ACC112 (cell line): ENCODE results near the gene SHTN1.

Experiments used
- H2AFZ ChIP-seq: fragments of 200-600 bp; sonication (generic); one replicate; pipeline ENCODE4 v1.6.0; 2017; ENCODE audit warnings: antibody characterized with exemption, low read length; ENCODE audit not compliant: unreplicated experiment
- H3K27ac ChIP-seq: fragments of 200-600 bp; sonication (generic); 2 replicates; pipeline ENCODE4 v1.5.1; 2014; ENCODE audit warnings: low read depth, mild to moderate bottlenecking, antibody characterized with exemption, low read length, moderate library complexity
- H3K27me3 ChIP-seq: fragments of 200-600 bp; sonication (generic); 2 replicates; pipeline ENCODE4 v1.6.1; 2014; ENCODE audit warnings: mild to moderate bottlenecking, antibody characterized with exemption, low read length, moderate library complexity, mixed read lengths; ENCODE audit not compliant: insufficient read depth
- H3K36me3 ChIP-seq: fragments of 200-600 bp; sonication (generic); 2 replicates; pipeline ENCODE4 v1.6.1; 2016; ENCODE audit warnings: mild to moderate bottlenecking, antibody characterized with exemption, low read length, moderate library complexity, mixed read lengths; ENCODE audit not compliant: insufficient read depth
- H3K4me1 ChIP-seq: fragments of 200-600 bp; sonication (generic); one replicate; pipeline ENCODE4 v1.6.1; 2016; ENCODE audit warnings: low read length, mixed read lengths; ENCODE audit not compliant: insufficient read depth, unreplicated experiment, control insufficient read depth
- H3K4me3 ChIP-seq: fragments of 200-600 bp; sonication (generic); 2 replicates; pipeline ENCODE4 v1.5.1; 2014; ENCODE audit warnings: mild to moderate bottlenecking, low read depth, low read length
- H3K79me2 ChIP-seq: fragments of 200-600 bp; sonication (generic); one replicate; pipeline ENCODE4 v1.6.0; 2016; ENCODE audit warnings: low read length; ENCODE audit not compliant: control insufficient read depth, unreplicated experiment, insufficient read depth

Gene SHTN1

DNA sequence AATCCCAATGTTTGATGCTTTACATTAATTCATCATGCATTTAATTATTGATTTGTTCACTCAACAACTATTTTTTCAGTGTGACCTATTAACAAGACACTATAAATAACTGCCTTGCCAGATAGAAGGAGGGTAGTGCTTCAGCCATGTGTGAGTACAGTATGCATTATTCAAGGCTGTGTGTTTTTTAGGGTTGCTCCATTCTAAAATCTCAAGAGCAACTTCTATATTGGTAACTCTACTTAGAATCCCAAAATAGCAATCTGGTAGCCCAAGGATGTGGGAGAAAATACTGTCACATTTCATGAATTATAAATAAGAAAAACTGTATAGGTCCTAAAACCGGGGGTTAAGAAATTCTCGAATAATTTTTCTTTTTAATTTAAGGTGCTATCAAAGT is 85.8 kb downstream of the SHTN1 start:
- no peak overlapping the region for H3K4me3 ChIP-seq
- no peak overlapping the region for H3K27ac ChIP-seq
- no peaks in the 10 kb centered on the region for H3K27me3 ChIP-seq
- H2AFZ ChIP-seq = no peak overlapping the region
- no peaks in the 10 kb centered on the region for H3K79me2 ChIP-seq
- no peaks in the 10 kb centered on the region for H3K36me3 ChIP-seq
- no peaks in the 10 kb centered on the region for H3K4me1 ChIP-seq

DNA sequence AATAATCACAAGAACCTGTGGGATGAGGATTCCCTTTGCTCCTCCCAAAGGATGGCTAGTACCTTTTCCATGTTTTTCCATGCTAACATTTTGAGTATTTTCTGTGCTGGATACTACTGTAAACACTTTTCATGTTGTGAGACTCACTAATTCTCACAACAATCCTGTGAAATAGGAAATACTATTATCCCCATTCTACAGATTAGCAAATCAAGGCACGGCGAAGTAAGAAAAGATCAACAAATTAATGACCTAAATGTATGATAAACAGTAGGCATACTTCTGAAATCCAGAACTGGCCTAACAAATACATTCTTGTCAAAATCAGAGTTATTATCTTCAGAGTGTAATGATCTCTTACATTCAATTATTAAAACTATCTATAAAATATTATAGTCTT is 86.4 kb downstream of the SHTN1 start:
- Histone ChIP-seq H3K79me2 (no peaks in the 10 kb centered on the region), H3K27me3 (no peaks in the 10 kb centered on the region), H3K4me3 (no peak overlapping the region), H3K36me3 (no peaks in the 10 kb centered on the region), H2AFZ (no peak overlapping the region), H3K4me1 (no peaks in the 10 kb centered on the region), H3K27ac (no peak overlapping the region)

DNA sequence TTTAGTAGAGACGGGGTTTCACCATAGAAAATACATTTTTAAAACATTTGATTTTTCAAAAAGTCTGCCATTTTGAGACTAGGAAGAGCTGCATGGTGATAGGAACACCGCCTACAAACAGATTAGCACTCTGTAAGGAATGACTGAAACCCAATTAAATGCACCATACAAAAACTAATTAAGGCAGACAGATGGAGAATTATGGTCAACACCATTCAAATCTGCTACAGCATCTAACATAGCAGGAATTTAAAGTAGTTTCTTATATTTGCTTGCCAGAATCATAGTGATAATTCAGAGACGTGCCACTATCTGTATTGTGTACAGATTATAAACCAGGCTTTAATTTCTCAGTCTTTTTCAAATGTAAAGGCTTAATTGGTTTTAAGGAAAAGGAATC is 87.5 kb downstream of the SHTN1 start:
- H3K79me2 ChIP-seq = no peaks in the 10 kb centered on the region
- H3K4me1 ChIP-seq = no peaks in the 10 kb centered on the region
- H3K4me3 ChIP-seq = no peak overlapping the region
- no peaks in the 10 kb centered on the region for H3K27me3 ChIP-seq
- H2AFZ ChIP-seq = no peak overlapping the region
- 0 out of 2 replicates have a peak, but pooled peaks cover 4% of the 10 kb centered on the region for H3K36me3 ChIP-seq
- no peak overlapping the region for H3K27ac ChIP-seq

GRCh38 chr10:116915340-116915739 is 89.6 kb downstream of the SHTN1 start:
- Histone ChIP-seq H3K4me3 (no peak overlapping the region), H3K36me3 (0 out of 2 replicates have a peak, but pooled peaks cover 7% of the 10 kb centered on the region), H3K27ac (no peak overlapping the region), H3K4me1 (no peaks in the 10 kb centered on the region), H3K79me2 (no peaks in the 10 kb centered on the region), H2AFZ (no peak overlapping the region), H3K27me3 (no peaks in the 10 kb centered on the region)

DNA sequence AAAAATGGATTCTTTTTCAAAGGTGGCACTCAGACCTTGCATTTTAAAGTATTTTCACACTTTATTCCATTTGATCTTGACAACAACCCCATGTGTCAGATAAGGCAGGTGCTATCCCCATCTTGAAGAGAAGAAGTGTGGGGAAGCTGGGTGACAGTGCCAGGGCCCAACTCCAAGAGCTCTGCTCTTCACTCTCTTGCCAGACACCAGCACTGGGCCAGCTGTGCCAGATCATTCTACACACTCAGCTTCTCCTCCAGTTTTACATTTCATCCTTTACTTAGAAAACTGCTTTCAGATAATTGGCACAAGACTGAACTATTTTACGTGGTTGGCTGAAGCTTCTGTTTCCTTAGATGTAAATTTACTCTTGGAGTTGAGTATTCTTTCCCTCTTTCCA is 91.3 kb downstream of the SHTN1 start:
- Histone ChIP-seq H2AFZ (no peak overlapping the region), H3K4me1 (no peaks in the 10 kb centered on the region), H3K36me3 (0 out of 2 replicates have a peak, but pooled peaks cover 7% of the 10 kb centered on the region), H3K4me3 (no peak overlapping the region), H3K79me2 (no peaks in the 10 kb centered on the region), H3K27me3 (no peaks in the 10 kb centered on the region), H3K27ac (no peak overlapping the region)

DNA sequence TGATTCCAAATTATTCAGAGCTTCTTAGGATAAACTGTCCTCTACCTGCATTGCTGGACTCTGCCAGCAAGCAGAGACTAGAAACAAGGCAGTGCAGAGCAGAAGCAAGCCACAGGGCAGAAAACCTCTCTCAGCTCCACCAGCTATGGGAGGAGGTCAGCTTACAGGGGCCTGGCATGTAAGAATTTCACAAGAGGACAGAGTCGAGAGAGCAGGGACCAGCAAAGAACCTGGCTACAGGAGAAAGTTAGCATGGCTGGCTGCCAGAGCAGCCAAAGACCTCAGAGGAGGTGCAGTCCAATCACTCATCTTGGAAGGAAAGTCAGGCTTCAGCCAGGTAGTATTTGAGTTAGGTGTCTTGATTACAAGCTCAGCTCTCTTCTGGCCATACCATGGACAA is 92.8 kb downstream of the SHTN1 start:
- Histone ChIP-seq H3K36me3 (0 out of 2 replicates have a peak, but pooled peaks cover 7% of the 10 kb centered on the region), H3K4me3 (no peak overlapping the region), H3K27me3 (no peaks in the 10 kb centered on the region), H2AFZ (no peak overlapping the region), H3K79me2 (no peaks in the 10 kb centered on the region), H3K27ac (no peak overlapping the region), H3K4me1 (no peaks in the 10 kb centered on the region)

DNA sequence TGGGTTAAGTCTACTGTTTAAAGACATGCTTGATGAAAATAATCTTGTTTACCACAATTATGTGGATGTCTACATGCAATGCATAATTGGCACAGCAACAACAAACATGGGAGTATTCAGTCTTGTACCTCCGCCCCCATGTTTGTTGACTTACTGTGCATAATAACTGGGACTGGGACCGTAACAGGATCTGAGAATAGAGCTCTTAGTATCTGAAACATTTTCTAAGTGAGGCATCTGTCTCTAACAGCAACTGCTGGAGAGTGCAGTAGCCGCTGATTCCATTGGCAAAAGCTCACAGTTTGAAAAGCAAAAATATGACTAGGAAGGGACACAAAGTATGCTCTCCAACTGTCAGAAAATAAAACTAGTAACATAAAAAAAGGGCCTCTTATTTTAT is 94.1 kb downstream of the SHTN1 start:
- no peak overlapping the region for H2AFZ ChIP-seq
- H3K36me3 ChIP-seq = 0 out of 2 replicates have a peak, but pooled peaks cover 7% of the 10 kb centered on the region
- no peaks in the 10 kb centered on the region for H3K27me3 ChIP-seq
- H3K27ac ChIP-seq = no peak overlapping the region
- H3K79me2 ChIP-seq = no peaks in the 10 kb centered on the region
- H3K4me1 ChIP-seq = no peaks in the 10 kb centered on the region
- no peak overlapping the region for H3K4me3 ChIP-seq

- no peak overlapping the region for H2AFZ ChIP-seq
- H3K36me3 ChIP-seq = 0 out of 2 replicates have a peak, but pooled peaks cover 7% of the 10 kb centered on the region
- H3K27me3 ChIP-seq = no peaks in the 10 kb centered on the region
- no peak overlapping the region for H3K27ac ChIP-seq
- no peak overlapping the region for H3K4me3 ChIP-seq
- no peaks in the 10 kb centered on the region for H3K79me2 ChIP-seq
- no peaks in the 10 kb centered on the region for H3K4me1 ChIP-seq
Observed at GRCh38 chr10:116909307-116909706, 95.7 kb downstream of the SHTN1 start.

DNA sequence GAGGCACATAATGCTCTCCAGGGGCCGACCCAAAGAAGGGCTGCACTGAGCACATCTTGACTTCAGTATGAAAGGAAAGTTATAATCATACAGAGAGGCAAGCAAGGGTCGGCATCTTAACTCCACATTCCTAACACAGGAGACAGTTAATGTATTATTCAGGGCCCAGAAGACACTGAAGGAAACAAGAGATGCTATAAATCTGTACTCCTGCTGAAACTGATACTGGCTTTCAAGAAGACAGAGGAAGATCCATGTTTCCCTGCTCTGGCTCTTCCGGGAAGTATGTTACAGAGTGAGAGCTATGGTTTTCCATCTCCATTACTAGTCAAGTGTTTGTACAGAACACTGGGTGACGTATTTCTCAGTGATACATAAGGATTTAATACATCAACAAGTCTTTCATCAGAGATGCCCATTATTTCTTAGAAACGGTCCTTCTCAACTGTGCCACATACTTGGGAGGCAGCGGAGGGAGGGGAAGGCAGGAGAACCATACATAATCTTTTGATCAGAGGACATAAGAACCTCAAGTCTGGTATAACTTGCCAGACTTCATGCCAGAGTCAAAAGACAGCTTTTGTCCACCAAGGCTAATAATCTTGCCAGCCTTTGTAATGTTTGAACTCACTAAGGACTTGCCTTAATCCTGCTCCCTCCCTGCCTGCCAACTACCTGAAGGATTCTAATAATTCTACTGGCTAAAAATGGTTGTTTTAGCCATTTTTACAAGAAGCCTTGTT is 97.6 kb downstream of the SHTN1 start:
- Histone ChIP-seq H3K36me3 (0 out of 2 replicates have a peak, but pooled peaks cover 3% of the 10 kb centered on the region), H2AFZ (no peak overlapping the region), H3K4me1 (no peaks in the 10 kb centered on the region), H3K4me3 (no peak overlapping the region), H3K27ac (no peak overlapping the region), H3K27me3 (no peaks in the 10 kb centered on the region), H3K79me2 (no peaks in the 10 kb centered on the region)

- H3K4me1 ChIP-seq = no peaks in the 10 kb centered on the region
- H3K27me3 ChIP-seq = no peaks in the 10 kb centered on the region
- H3K36me3 ChIP-seq = 0 out of 2 replicates have a peak, but pooled peaks cover 6% of the 10 kb centered on the region
- H3K4me3 ChIP-seq = no peak overlapping the region
- H3K79me2 ChIP-seq = no peaks in the 10 kb centered on the region
- no peak overlapping the region for H2AFZ ChIP-seq
- H3K27ac ChIP-seq = no peak overlapping the region
Observed at GRCh38 chr10:116905845-116906210, 99.2 kb downstream of the SHTN1 start.

DNA sequence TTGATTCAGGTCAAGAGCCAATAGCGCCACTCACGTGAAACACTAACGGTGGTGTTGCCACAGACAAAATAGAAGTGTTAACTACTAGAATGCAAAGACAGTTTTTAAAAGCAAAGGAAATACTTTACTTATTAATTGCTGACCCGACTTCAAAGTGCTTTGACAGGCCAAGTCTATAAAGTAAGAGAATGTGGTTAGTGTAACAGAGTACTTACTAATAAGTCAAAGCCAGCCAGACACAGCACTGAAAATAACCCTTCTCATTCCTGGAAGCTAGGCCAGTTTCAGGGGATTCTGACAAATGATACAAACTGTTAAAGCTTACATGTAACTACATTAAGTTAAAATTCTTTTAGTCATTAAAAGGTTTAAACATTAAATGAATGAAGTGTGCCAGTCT is 105.4 kb downstream of the SHTN1 start:
- Histone ChIP-seq H3K79me2 (no peaks in the 10 kb centered on the region), H3K4me3 (no peak overlapping the region), H3K4me1 (no peaks in the 10 kb centered on the region), H3K36me3 (peaks cover 15% of the 10 kb centered on the region), H2AFZ (no peak overlapping the region), H3K27me3 (no peaks in the 10 kb centered on the region), H3K27ac (no peak overlapping the region)
